ENCODE results near the gene TRAPPC6A.

GRCh38 chr19:45180936-45181335 is 2.9 kb upstream of the TRAPPC6A start:
- no peak for TF ChIP-seq CTCF (IDR thresholded peaks at IDR 0.05)
- TF ChIP-seq POLR2AphosphoS5 (IDR thresholded peaks at IDR 0.05) = no peak

All from transverse colon (tissue), 4 donors.